ENCODE results near the gene SMIM13.

The SMIM13 gene

GRCh38 chr6:11092668-11093375 is 812 bp upstream of the SMIM13 start:
- peak; percentile 5; the same call in 1 of the 2 replicates for TF ChIP-seq CTCF (conservative IDR thresholded peaks at IDR 0.05; ENCODE audit: low read depth, low read length)

GRCh38 chr6:11093376-11093625 is 333 bp upstream of the SMIM13 start:
- H3K36me3 ChIP-seq (ENCODE audit: insufficient read depth): no peaks in the 10 kb centered on the region
- no peaks in the 10 kb centered on the region for H3K27me3 ChIP-seq (ENCODE audit: insufficient read depth, low read depth)
- no peak for TF ChIP-seq CTCF (conservative IDR thresholded peaks at IDR 0.05; ENCODE audit: low read depth, low read length)
- no peaks in the 10 kb centered on the region for H4K20me1 ChIP-seq (ENCODE audit: insufficient read depth)
- H3K4me3 ChIP-seq (IDR thresholded peaks at IDR 0.05; ENCODE audit: insufficient read depth, low read depth, low read length): no peak overlapping the region
- H3K79me2 ChIP-seq (ENCODE audit: insufficient read depth, low read depth): peaks cover 39% of the 10 kb centered on the region
- peak overlapping the region; percentile 94 for H3K9ac ChIP-seq
- peak overlapping the region; percentile 38 for H2AFZ ChIP-seq (ENCODE audit: low read depth)
- peaks cover 32% of the 10 kb centered on the region for H3K4me1 ChIP-seq (ENCODE audit: low read depth, poor library complexity, severe bottlenecking)
- peak overlapping the region; percentile 89 for H3K27ac ChIP-seq
- peak overlapping the region; percentile 95 for H3K4me2 ChIP-seq

More at GRCh38 chr6:11092668-11093375, 812 bp upstream of the SMIM13 start:
- Histone ChIP-seq H3K27ac (peak overlapping the region; percentile 89), H3K4me1 (ENCODE audit: low read depth, poor library complexity, severe bottlenecking) (peaks cover 32% of the 10 kb centered on the region), H3K9ac (peak overlapping the region; percentile 94), H3K36me3 (ENCODE audit: insufficient read depth) (no peaks in the 10 kb centered on the region), H2AFZ (ENCODE audit: low read depth) (peak overlapping the region; percentile 38), H3K4me2 (peak overlapping the region; percentile 95), H4K20me1 (ENCODE audit: insufficient read depth) (no peaks in the 10 kb centered on the region), H3K27me3 (ENCODE audit: insufficient read depth, low read depth) (no peaks in the 10 kb centered on the region), H3K4me3 (IDR thresholded peaks at IDR 0.05; ENCODE audit: insufficient read depth, low read depth, low read length) (no peak overlapping the region), H3K79me2 (ENCODE audit: insufficient read depth, low read depth) (peaks cover 34% of the 10 kb centered on the region)

- Histone ChIP-seq H3K27me3 (ENCODE audit: insufficient read depth, low read depth) (no peaks in the 10 kb centered on the region), H3K79me2 (ENCODE audit: insufficient read depth, low read depth) (peaks cover 50% of the 10 kb centered on the region), H3K4me1 (ENCODE audit: low read depth, poor library complexity, severe bottlenecking) (peaks cover 32% of the 10 kb centered on the region), H3K4me2 (peak overlapping the region; percentile 68), H2AFZ (ENCODE audit: low read depth) (peak overlapping the region; percentile 77; the same call in 1 of the 2 replicates), H3K4me3 (IDR thresholded peaks at IDR 0.05; ENCODE audit: insufficient read depth, low read depth, low read length) (no peak overlapping the region), H3K9ac (peak overlapping the region; percentile 94), H3K36me3 (ENCODE audit: insufficient read depth) (no peaks in the 10 kb centered on the region), H3K27ac (peak overlapping the region; percentile 89), H4K20me1 (ENCODE audit: insufficient read depth) (no peaks in the 10 kb centered on the region)
- TF ChIP-seq CTCF (conservative IDR thresholded peaks at IDR 0.05; ENCODE audit: low read depth, low read length): no peak
These were observed 797 bp downstream of the SMIM13 start for GRCh38 chr6:11094411-11094851.

GRCh38 chr6:11094941-11095340 is 1.3 kb downstream of the SMIM13 start:
- peaks cover 32% of the 10 kb centered on the region for H3K4me1 ChIP-seq (ENCODE audit: low read depth, poor library complexity, severe bottlenecking)
- H3K79me2 ChIP-seq (ENCODE audit: insufficient read depth, low read depth): peaks cover 55% of the 10 kb centered on the region
- H3K36me3 ChIP-seq (ENCODE audit: insufficient read depth): no peaks in the 10 kb centered on the region
- peak overlapping the region; percentile 68 for H3K4me2 ChIP-seq
- TF ChIP-seq CTCF (conservative IDR thresholded peaks at IDR 0.05; ENCODE audit: low read depth, low read length): no peak
- H3K9ac ChIP-seq: peak overlapping the region; percentile 94
- H3K4me3 ChIP-seq (IDR thresholded peaks at IDR 0.05; ENCODE audit: insufficient read depth, low read depth, low read length): no peak overlapping the region
- H3K27ac ChIP-seq: peak overlapping the region; percentile 89
- H4K20me1 ChIP-seq (ENCODE audit: insufficient read depth): no peaks in the 10 kb centered on the region
- no peak overlapping the region; the same call in 1 of the 2 replicates for H2AFZ ChIP-seq (ENCODE audit: low read depth)
- H3K27me3 ChIP-seq (ENCODE audit: insufficient read depth, low read depth): no peaks in the 10 kb centered on the region
